HG03460 (cell line): ENCODE results near the gene DCXR.
"Not testable (repeated sequence)": the region's sequence is repeated elsewhere in the genome, so short reads cannot be mapped to it uniquely, and the experiment has no call there.

Experiments
- ATAC-seq: cut with Tn5 transposase; IDR thresholded peaks from one replicate; pipeline ENCODE4 v1.9.1; 2021; ENCODE audit not compliant: unreplicated experiment

Gene DCXR

GRCh38 chr17:82042649-82043048, 5.2 kb upstream of the DCXR start:
- no peak for ATAC-seq

DNA sequence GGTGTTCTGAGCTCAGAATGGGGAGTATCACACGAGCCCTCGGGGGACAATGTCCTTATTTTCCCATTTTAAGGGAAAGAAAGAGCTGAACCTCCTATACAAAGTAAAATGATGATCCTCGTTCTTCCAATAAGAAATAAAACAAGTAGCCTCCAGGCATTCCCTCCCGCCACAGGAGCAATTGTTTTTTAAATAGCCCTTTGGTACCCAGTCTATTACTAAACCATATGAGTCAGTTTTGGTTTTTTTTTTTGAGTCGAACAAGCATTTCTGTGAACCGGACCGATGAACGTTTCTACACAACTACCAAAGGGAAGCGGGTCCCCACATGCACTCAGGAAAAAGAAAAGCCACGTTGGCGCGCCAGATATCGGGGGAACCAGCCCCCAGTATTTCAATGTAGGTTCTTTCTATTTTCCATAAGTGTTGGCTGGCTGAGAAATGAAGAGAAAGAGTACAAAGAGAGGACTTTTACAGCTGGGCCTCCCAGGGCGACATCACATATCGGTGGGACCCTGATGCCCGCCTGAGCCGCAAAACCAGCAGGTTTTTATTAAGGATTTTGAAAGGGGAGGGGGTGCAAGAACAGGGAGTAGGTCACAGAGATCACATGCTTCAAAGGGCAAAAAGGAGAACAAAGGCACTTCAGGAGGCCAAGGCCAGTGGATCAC, 3.8 kb upstream of the DCXR start:
- ATAC-seq, result no peak

GRCh38 chr17:82039695-82040299, 2.3 kb upstream of the DCXR start:
- no peak for ATAC-seq

DNA sequence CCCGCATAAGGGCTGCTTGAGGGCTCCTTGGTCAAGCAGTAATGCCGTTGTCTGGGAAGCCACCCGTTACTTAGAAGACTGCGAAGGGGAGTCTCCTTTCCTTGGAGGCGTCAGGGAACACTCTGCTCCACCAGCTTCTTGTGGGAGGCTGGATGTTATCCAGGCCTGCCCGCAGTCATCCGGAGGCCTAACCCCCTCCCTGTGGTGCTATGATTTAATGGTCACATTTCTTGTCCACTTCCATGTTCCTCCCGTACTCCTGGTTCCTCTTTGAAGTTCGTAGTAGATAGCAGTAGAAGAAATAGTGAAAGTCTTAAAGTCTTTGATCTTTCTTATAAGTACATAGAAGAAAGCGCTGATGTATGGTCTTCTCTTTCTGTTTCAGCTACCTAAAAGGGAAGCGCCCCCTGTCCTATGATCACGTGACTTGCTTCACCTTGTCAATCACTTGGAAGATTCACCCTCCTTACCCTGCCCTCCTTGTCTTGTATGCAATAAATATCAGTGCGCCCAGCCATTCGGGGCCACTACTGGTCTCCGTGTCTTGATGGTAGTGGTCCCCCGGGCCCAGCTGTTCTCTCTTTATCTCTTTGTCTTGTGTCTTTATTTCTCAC, 1.4 kb upstream of the DCXR start:
- not testable (repeated sequence) for ATAC-seq

- no peak for ATAC-seq
Measured at GRCh38 chr17:82037889-82038195, 345 bp upstream of the DCXR start.

DNA sequence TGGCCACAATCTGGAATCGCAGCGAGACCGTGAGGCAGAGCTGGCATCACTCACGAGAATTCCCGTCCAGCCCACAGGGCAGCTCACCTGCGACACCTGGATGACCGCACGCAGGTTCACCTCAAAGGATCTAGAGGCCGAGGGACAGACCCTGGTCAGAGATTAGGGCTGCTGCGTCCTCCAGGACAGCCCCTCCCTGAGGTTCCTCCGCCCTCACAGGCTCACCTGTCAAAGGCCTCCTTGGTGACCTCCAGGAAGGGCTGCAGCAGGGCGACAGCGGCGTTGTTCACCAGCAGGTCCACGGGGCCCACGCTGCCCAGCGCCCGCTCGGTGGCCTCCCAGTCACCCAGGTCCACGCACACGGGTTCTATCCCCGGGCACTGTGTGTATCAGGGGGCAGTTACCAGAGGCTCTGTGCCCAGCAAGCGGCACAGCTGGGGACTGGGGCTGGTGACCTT, 834 bp downstream of the DCXR start:
- ATAC-seq, result no peak

GRCh38 chr17:82035956-82036633, 1.4 kb downstream of the DCXR start:
- no peak for ATAC-seq

DNA sequence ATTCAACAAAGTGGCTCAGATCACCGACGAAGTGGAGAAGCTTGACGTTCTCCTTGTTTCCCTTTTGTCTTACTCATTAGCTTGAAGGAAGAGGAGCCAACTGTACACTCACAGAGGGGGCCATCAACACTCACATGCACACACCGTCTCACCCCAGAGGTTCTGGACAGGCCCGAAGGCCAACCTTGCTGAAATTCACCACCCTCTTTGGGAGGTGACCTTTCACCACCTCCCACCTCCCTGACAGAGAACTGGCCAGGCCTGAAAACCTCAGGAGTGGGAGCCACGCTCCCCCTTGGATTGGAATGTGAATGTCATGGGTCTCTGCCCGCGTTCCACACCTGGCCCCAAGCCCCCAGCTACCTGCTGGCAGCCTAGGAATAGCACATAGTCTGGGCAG, 2.0 kb downstream of the DCXR start:
- no peak for ATAC-seq

DNA sequence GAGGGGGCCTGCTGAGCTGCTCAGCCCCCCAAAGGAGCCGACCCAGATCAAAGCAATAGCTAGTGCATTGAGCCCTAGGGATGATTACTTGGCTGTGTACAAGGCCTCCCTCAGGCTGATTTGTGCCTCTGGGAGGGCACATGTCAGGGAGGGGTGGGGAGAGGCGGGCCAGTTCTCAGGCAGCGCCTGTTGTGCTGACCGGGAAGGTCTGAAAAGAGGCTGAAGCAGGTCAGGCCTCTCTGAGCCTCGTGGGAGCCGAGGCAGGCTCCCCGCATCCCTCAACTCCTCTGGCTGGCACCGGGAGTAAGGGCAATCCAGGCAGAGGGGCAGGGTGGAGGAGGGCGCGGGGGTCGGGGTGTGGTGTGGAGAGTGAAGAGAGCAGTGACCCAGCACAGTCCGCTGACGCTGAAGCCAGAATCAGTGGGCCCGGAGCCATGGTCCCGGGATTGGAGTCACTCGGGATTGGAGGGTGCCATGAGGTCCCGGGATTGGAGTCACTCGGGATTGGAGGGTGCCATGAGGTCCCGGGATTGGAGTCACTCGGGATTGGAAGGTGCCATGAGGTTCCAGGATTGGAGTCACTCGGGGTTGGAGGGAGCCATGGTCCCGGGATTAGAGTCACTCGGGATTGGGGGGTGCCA, 3.0 kb downstream of the DCXR start:
- no peak for ATAC-seq

DNA sequence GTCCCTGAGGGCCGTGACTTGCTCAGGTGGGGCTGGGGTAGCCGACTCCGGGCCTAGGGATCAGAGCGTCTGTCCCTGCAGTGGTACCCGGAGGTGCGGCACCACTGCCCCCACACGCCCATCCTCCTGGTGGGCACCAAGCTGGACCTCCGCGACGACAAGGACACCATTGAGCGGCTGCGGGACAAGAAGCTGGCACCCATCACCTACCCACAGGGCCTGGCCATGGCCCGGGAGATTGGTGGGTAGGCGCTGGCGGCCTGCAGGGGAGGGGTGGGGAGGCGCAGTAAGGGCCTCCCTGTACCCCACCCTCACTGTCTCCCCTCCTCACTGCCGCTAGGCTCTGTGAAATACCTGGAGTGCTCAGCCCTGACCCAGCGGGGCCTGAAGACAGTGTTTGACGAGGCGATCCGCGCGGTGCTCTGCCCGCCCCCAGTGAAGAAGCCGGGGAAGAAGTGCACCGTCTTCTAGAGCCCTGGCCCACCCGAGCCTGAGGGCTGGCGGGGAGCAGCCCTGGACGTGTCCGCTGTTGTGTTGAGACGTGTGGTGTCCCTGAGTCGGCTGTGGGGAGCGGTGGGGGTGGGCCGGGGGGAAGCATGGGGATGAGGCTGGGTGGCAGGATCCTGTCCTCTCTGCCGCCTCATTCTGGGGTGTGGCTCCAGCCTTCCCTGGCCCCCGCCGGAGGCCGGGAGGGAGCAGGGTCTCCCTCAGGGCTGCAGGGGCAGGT, 4.0 kb downstream of the DCXR start:
- ATAC-seq, result no peak

- ATAC-seq, result no peak
Measured at GRCh38 chr17:82031885-82032627, 5.4 kb downstream of the DCXR start.

DNA sequence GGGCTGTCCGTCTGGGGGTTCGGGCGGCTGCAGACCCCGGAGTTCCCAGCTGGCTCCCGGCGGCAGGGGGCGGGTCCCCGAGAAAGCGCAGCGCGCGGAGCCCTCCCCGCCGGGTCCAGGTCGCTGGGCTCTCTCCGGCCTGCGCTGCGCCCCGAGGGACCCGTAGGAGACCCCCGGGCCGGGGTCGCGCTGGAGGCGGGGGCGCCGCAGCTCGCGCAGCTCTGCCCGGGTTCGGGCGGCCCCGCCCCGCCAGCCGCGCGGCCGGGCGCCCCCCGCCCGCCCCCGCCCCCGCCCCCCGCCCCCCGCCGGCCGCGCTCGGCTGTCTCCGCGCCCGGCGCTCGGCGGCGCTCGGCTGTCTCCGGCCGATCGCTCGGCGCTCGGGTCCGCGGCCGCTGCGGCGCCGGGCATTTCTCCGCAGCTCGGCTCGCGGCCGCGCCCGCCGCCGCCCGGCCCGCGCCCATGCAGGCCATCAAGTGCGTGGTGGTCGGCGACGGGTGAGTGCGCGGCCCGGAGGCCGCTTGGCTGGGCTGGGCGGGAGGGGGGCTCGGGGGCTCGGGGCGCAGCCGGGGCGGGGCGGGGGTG, 6.1 kb downstream of the DCXR start, which contains the start of gene RAC3:
Gene RAC3 (plus strand): TSS at position 376 of the 582 bp plus-strand sequence. CDS start 84 bp downstream, at position 460.
- no peak for ATAC-seq

DNA sequence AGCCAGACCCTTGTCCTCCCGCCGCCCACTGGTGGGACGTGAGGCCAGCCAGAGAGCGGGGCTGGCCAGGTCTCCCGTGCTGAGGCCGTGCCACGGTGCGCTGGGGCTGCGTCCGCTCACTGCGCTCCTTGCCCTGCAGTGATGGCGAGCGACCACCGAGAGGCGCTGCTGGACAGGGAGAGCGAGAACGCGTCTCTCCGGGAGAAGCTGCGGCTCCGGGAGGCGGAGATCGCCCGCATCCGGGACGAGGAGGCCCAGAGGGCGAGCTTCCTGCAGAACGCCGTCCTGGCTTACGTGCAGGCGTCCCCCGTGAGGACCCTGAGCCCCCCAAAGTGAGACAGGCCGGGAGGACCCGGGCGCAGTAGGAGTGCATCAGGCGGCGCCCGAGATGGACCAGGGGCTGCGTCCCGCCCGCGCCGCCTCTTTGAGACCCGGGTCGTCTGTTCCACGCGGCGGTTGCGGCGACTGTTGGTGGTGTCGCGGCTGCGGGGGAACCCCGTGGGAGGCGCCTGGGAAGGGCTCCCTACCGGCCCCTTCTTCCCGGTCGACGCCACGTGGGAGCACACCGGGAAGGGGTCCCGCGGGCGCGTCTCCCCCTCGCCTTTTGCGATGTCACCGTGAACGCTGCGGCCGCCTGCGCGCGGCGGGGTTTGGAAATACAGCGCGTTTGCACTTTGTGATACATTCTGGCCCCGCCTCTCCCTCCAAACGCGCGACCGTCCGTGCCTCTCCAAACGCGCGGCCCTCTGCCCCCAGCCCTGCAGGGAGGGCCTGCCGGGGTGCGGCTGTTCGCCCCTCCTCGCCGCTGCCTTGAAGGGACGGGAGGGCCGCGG, 6.8 kb downstream of the DCXR start:
- ATAC-seq, result no peak

DNA sequence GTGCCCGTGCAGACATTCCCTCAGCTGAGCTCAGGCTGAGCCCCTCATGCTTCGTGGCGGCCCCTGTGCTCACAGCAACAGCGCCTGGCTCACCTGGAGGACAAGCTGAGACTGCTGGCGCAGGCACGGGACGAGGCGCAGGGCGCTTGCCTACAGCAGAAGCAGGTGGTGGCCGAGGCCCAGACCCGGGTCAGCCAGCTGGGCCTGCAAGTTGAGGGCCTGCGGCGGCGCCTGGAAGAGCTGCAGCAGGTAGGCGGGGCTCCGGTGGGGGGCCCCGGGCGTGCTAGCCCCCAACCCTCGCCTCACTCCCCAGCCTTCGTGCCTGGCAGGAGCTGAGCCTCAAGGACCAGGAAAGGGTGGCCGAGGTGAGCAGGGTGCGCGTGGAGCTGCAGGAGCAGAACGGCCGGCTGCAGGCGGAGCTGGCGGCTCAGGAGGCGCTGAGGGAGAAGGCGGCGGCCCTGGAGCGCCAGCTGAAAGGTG, 7.5 kb downstream of the DCXR start:
- ATAC-seq, result no peak

- ATAC-seq, result no peak
Measured at GRCh38 chr17:82029391-82029790, 8.1 kb downstream of the DCXR start.

DNA sequence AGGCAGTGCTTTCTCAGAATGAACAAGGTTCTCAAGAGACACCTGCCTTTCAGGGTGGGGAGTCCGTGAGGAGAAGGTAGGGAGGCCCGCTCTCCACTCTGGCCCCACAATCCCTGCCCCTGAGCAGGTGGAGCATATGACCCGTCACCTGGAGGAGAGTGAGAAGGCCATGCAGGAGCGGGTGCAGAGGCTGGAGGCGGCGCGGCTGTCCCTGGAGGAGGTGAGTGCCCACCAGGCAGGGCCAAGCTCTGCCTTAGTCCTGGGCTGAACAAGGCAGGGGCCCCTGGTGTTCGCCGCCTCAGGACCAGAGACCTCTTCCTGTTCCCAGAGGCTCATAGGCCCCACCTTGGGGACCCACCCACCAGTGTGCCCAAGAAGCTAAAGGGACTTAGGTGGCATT, 8.5 kb downstream of the DCXR start:
- no peak for ATAC-seq

DNA sequence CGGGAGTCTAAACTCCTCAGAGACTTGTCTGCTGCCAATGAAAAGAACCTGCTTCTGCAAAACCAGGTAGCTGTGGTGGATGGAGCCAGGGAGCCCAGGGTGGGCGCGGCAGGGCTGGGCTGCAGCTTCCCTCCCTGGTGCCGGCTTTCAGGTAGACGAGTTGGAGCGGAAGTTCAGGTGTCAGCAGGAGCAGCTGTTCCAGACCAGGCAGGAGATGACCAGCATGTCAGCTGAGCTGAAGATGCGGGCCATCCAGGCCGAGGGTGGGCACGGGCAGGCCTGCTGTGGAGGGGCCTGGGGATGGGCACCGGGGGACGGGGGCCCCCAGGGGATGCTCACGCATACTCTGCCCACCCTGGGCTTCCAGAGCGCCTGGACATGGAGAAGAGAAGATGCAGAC, 9.3 kb downstream of the DCXR start:
- no peak for ATAC-seq

- no peak for ATAC-seq
Measured at GRCh38 chr17:82025401-82026107, 11.9 kb downstream of the DCXR start.
